CD4-positive, alpha-beta memory T cell (primary cell): ENCODE measurements around the gene TTLL6. TPM values are rescaled to one million over a fixed set of nuclear protein-coding genes. Genes with fewer than 3 reads are reported as not detected.

Experiments
- CTCF ChIA-PET: fragments of 350-600 bp; sonication (Branson Sonifier 250); formaldehyde crosslinking; loops from one replicate; lab custom pipeline; 2021; ENCODE audit warnings: inconsistent platforms; ENCODE audit not compliant: partially characterized antibody; lab: Charles Lee
- POLR2A ChIA-PET: fragments of 350-600 bp; sonication (Branson Sonifier 250); formaldehyde crosslinking; loops from one replicate; lab custom pipeline; 2021; ENCODE audit not compliant: partially characterized antibody; lab: Charles Lee
- DNase-seq, 5 donors: peaks; one replicate each; pipeline versions ENCODE4 v3.0.0 to v3.0.0-alpha.2; 2020 to 2022; ENCODE audit warnings: mixed read lengths in 1 of 5
- H3K27ac ChIP-seq: one replicate; pipeline ENCODE4 v1.7.0; 2013; ENCODE audit warnings: low read depth, low read length
- H3K27me3 ChIP-seq: 2 replicates; pipeline ENCODE4 v1.7.0; 2013; ENCODE audit warnings: mild to moderate bottlenecking, low read length, moderate library complexity; ENCODE audit not compliant: insufficient read depth
- H3K36me3 ChIP-seq: 2 replicates; pipeline ENCODE4 v1.7.0; 2013; ENCODE audit warnings: mild to moderate bottlenecking, low read length, moderate library complexity; ENCODE audit not compliant: insufficient read depth
- H3K4me1 ChIP-seq: 2 replicates; pipeline ENCODE4 v1.7.0; 2013; ENCODE audit warnings: mild to moderate bottlenecking, low read length, moderate library complexity; ENCODE audit not compliant: insufficient read depth
- H3K4me3 ChIP-seq, 2 donors: one replicate each; pipeline ENCODE4 v1.7.0; 2013; ENCODE audit warnings: low read length in 2 of 2, mild to moderate bottlenecking in 1 of 2
- H3K9me3 ChIP-seq, 2 donors: one replicate each; pipeline ENCODE4 v1.7.0; 2013; ENCODE audit warnings: low read length in 2 of 2, control low read depth in 1 of 2; ENCODE audit not compliant: control insufficient read depth in 1 of 2
- H3K27ac Mint-ChIP-seq, 7 donors: one replicate each; pipeline ENCODE4 v1.8.0; 2020 to 2021; ENCODE audit warnings: mixed read lengths in 7 of 7, mild to moderate bottlenecking in 6 of 7, inconsistent platforms in 3 of 7, moderate library complexity in 3 of 7
- H3K27me3 Mint-ChIP-seq, 2 donors: one replicate each; pipeline ENCODE4 v1.8.0; 2020 to 2021; ENCODE audit warnings: mixed read lengths in 2 of 2
- H3K36me3 Mint-ChIP-seq, 2 donors: one replicate each; pipeline ENCODE4 v1.8.0; 2020 to 2021; ENCODE audit warnings: mixed read lengths in 2 of 2, inconsistent platforms in 1 of 2, mild to moderate bottlenecking in 1 of 2
- H3K4me1 Mint-ChIP-seq, 4 donors: one replicate each; pipeline ENCODE4 v1.8.0; 2020 to 2021; ENCODE audit warnings: mixed read lengths in 4 of 4, mild to moderate bottlenecking in 1 of 4
- H3K4me3 Mint-ChIP-seq, 8 donors: one replicate each; pipeline ENCODE4 v1.8.0; 2020 to 2021; ENCODE audit warnings: mixed read lengths in 8 of 8, mild to moderate bottlenecking in 7 of 8, moderate library complexity in 6 of 8, inconsistent platforms in 3 of 8
- H3K9me3 Mint-ChIP-seq, 8 donors: one replicate each; pipeline ENCODE4 v1.8.0; 2020 to 2021; ENCODE audit warnings: mixed read lengths in 8 of 8, mild to moderate bottlenecking in 5 of 8, inconsistent platforms in 3 of 8, moderate library complexity in 1 of 8
- intact Hi-C: fragments of 100-400 bp; cut with micrococcal nuclease; formaldehyde crosslinking; loops from one replicate; pipeline ENCODE4 v1.15.1; 2023
- polyA plus RNA-seq, 2 donors: library from polyadenylated mRNA; unstranded; fragments of 300-500 nt; fragmentation: Illumina TruSeq; gene quantifications; one replicate each; pipeline ENCODE4 v1.2.3, GENCODE V29; 2021
- total RNA-seq, 2 experiments: library from RNA; stranded (reverse); gene quantifications; one replicate each; pipeline ENCODE4 v1.2.3, GENCODE V29; 2021

TTLL6 gene
- total and polyA plus RNA-seq, 4 experiments from 2014 or later, result not detected

DNA sequence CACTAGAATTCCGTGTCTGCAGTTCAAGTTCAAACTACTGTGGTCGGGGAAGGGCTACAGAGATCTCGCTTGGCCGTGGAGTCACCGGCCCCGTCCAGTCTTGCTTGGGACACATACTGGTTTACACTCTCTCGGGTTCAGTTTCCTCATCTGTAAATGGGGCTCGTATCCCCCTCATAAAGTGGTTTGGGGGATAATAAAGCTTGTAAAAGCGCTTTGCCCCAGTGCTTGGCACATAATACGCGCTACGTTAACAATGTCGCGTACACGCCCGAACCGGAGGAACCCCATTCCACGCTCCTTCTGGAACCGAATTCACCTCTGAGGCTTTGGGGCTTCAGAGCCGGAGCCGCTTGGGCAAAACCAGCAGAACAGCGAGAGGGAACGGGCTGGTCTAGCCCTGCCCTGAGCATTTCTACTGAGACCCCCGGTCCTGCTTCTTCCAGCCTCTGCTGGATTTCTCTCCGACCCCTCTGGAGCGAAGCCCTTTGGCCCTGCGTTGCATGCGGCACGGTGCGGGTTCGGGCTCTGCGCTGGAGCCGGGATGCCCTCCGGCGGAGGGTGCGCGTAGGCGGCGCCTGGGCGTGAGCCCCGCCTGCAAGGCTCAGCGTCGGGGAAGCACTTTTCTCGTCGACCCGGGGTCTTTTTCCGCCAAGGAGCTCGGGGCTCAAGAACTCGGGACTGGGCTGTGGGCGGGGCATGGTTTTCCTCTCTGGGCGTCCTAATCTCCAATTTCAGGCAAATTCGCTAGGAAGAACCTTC, 62.3 kb downstream of the TTLL6 start:
- Histone ChIP-seq H3K9me3 (no peaks in the 10 kb centered on the region), H3K27ac (no peak overlapping the region), H3K36me3 (no peaks in the 10 kb centered on the region), H3K4me1 (peaks cover 17% of the 10 kb centered on the region), H3K27me3 (peaks cover 72% of the 10 kb centered on the region), H3K4me3 (no peak overlapping the region)
- no peaks in the 10 kb centered on the region for H3K9me3 Mint-ChIP-seq
- ChIA-PET POLR2A (no interaction called here), CTCF (interaction anchor here (1.1 kb wide), 1 partner anchor 76 kb away, joined by 3 read pairs; no protein-coding TSS in a partner anchor)
- intact Hi-C loops, result loop anchor here (5.0 kb wide), 1 partner anchor 37 kb away; no protein-coding TSS in a partner anchor
- H3K27ac Mint-ChIP-seq, result peak overlapping the region in 3 of 7 donors; percentile 51 to 76 (median 58)
- no peak for DNase-seq
- peak overlapping the region in 3 of 8 donors; percentile 20 to 70 (median 65) for H3K4me3 Mint-ChIP-seq
- H3K4me1 Mint-ChIP-seq, result peaks cover 0 to 26% (median 20%) of the 10 kb centered on the region in 4 donors
- H3K27me3 Mint-ChIP-seq, result peaks cover 69 to 74% of the 10 kb centered on the region in 2 donors
- no peaks in the 10 kb centered on the region for H3K36me3 Mint-ChIP-seq

- peak overlapping the region in 3 of 7 donors; percentile 8 to 58 (median 51) for H3K27ac Mint-ChIP-seq
These were observed 63.1 kb downstream of the TTLL6 start for GRCh38 chr17:48753794-48754499.

GRCh38 chr17:48752399-48753288, 64.4 kb downstream of the TTLL6 start:
- H3K36me3 ChIP-seq, result no peaks in the 10 kb centered on the region
- Mint-ChIP-seq H3K4me1 (peaks cover 0 to 30% (median 21%) of the 10 kb centered on the region in 4 donors), H3K36me3 (no peaks in the 10 kb centered on the region), H3K9me3 (peaks cover 0 to 10% (median 3%) of the 10 kb centered on the region in 8 donors), H3K27ac (peak overlapping the region in 1 of 7 donors; percentile 29), H3K27me3 (peaks cover 66 to 67% of the 10 kb centered on the region in 2 donors), H3K4me3 (no peak overlapping the region)
- no peak overlapping the region for H3K27ac ChIP-seq
- H3K4me3 ChIP-seq, result no peak overlapping the region
- H3K27me3 ChIP-seq, result peaks cover 88% of the 10 kb centered on the region
- H3K9me3 ChIP-seq, result no peaks in the 10 kb centered on the region
- CTCF ChIA-PET, result interaction anchor here (0.8 to 1.3 kb wide), 2 partner anchors 26 to 132 kb away, joined by 3 read pairs; no protein-coding TSS in a partner anchor
- POLR2A ChIA-PET, result interaction anchor here (1.0 kb wide), 1 partner anchor 33 kb away, joined by 3 read pairs; no protein-coding TSS in a partner anchor
- intact Hi-C loops, result loop anchor here (5.0 kb wide), 1 partner anchor 35 kb away; no protein-coding TSS in a partner anchor
- peaks cover 17% of the 10 kb centered on the region for H3K4me1 ChIP-seq
- DNase-seq, result no peak

More at GRCh38 chr17:48753794-48754499, 63.1 kb downstream of the TTLL6 start:
- CTCF ChIA-PET, result interaction anchor here (0.5 kb wide), 1 partner anchor 426 kb away, joined by 3 read pairs; no protein-coding TSS in a partner anchor
- Mint-ChIP-seq H3K4me3 (peak overlapping the region in 6 of 8 donors; percentile 1 to 70 (median 19)), H3K27me3 (peaks cover 72 to 74% of the 10 kb centered on the region in 2 donors), H3K36me3 (no peaks in the 10 kb centered on the region), H3K4me1 (peaks cover 0 to 30% (median 21%) of the 10 kb centered on the region in 4 donors), H3K9me3 (peaks cover 0 to 6% (median 3%) of the 10 kb centered on the region in 8 donors)
- H3K36me3 ChIP-seq, result no peaks in the 10 kb centered on the region
- H3K27me3 ChIP-seq, result peaks cover 79% of the 10 kb centered on the region
- DNase-seq, result no peak
- intact Hi-C loops, result loop anchor here (5.0 kb wide), 1 partner anchor 37 kb away; no protein-coding TSS in a partner anchor
- H3K9me3 ChIP-seq, result no peaks in the 10 kb centered on the region
- peaks cover 17% of the 10 kb centered on the region for H3K4me1 ChIP-seq
- H3K27ac ChIP-seq, result no peak overlapping the region
- POLR2A ChIA-PET, result no interaction called here
- no peak overlapping the region for H3K4me3 ChIP-seq

- no peak for DNase-seq
- peaks cover 2 to 33% (median 23%) of the 10 kb centered on the region in 4 donors for H3K4me1 Mint-ChIP-seq
- Histone ChIP-seq H3K27me3 (peaks cover 91% of the 10 kb centered on the region), H3K27ac (no peak overlapping the region), H3K4me1 (peaks cover 24% of the 10 kb centered on the region), H3K36me3 (no peaks in the 10 kb centered on the region), H3K9me3 (no peaks in the 10 kb centered on the region), H3K4me3 (no peak overlapping the region)
- ChIA-PET POLR2A (interaction anchor here (1.0 kb wide), 1 partner anchor 32 kb away, joined by 3 read pairs; no protein-coding TSS in a partner anchor), CTCF (interaction anchor here (1.1 to 1.3 kb wide), 3 partner anchors 52 to 132 kb away, joined by 3 read pairs; no protein-coding TSS in a partner anchor)
- H3K9me3 Mint-ChIP-seq, result peaks cover 0 to 14% (median 3%) of the 10 kb centered on the region in 8 donors
- H3K27ac Mint-ChIP-seq, result no peak overlapping the region
- intact Hi-C loops, result loop anchor here (2.0 to 5.0 kb wide), 2 partner anchors 17 to 35 kb away; no protein-coding TSS in a partner anchor
- peaks cover 66% of the 10 kb centered on the region in 2 donors for H3K27me3 Mint-ChIP-seq
- no peaks in the 10 kb centered on the region for H3K36me3 Mint-ChIP-seq
- no peak overlapping the region for H3K4me3 Mint-ChIP-seq
These were observed 65.2 kb downstream of the TTLL6 start for GRCh38 chr17:48751733-48752398.

DNA sequence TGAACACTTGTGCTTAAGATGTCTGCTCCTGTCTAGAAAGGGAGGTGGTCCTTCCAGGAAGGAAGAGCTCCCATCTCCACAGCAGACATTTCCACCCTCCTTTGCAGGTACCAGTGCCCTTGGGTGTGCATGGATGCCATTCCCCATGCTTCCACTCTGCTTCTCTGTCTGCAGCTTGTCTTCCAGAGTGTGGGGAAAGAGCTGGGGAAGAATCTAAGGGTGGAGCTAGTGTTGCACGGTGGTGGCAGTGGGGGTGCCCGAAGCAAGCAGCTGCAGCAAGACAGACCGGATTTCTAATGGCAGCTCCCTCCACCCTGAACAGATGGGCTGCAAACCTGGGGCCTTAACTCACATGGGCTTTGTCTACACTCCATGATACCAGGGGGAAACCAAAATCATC, 65.9 kb downstream of the TTLL6 start:
- Mint-ChIP-seq H3K4me1 (peaks cover 6 to 39% (median 27%) of the 10 kb centered on the region in 4 donors), H3K27me3 (peaks cover 69 to 71% of the 10 kb centered on the region in 2 donors), H3K36me3 (no peaks in the 10 kb centered on the region), H3K27ac (peak overlapping the region in 1 of 7 donors; percentile 56), H3K4me3 (peak overlapping the region in 1 of 8 donors; percentile 5), H3K9me3 (peaks cover 0 to 14% (median 3%) of the 10 kb centered on the region in 8 donors)
- H3K36me3 ChIP-seq, result no peaks in the 10 kb centered on the region
- peaks cover 28% of the 10 kb centered on the region for H3K4me1 ChIP-seq
- ChIA-PET CTCF (interaction anchor here (1.1 to 1.3 kb wide), 3 partner anchors 53 to 133 kb away, joined by 3 read pairs; no protein-coding TSS in a partner anchor), POLR2A (no interaction called here)
- no peak overlapping the region for H3K27ac ChIP-seq
- no peak overlapping the region for H3K4me3 ChIP-seq
- no peak for DNase-seq
- intact Hi-C loops, result loop anchor here (2.0 to 5.0 kb wide), 2 partner anchors 16 to 34 kb away; no protein-coding TSS in a partner anchor
- no peaks in the 10 kb centered on the region for H3K9me3 ChIP-seq
- H3K27me3 ChIP-seq, result peaks cover 98% of the 10 kb centered on the region
